Tibial nerve (tissue), 4 donors: ENCODE results near the gene ASTN1. TPM values are rescaled to one million over a fixed set of nuclear protein-coding genes. Genes with fewer than 3 reads are reported as not detected.

ENCODE experiments used
- DNase-seq, 2 donors: peaks; one replicate each; pipeline ENCODE4 v3.0.0-alpha.2; 2019; ENCODE audit warnings: low spot score in 2 of 2
- H3K27ac ChIP-seq, 4 donors: fragments of 200-600 bp; sonication (generic) in 3 of 4; one replicate each; pipeline ENCODE4 v1.5.1; 2017 to 2019; ENCODE audit warnings: mild to moderate bottlenecking in 1 of 4
- H3K27me3 ChIP-seq, 2 donors: fragments of 200-600 bp; sonication (generic) in 1 of 2; one replicate each; pipeline versions ENCODE4 v1.5.1 to v1.6.0; 2017 to 2019
- H3K36me3 ChIP-seq, 3 donors: fragments of 200-600 bp; sonication (generic); one replicate each; pipeline ENCODE4 v1.5.1; 2018 to 2019
- H3K4me1 ChIP-seq, 4 donors: fragments of 200-600 bp; sonication (generic) in 3 of 4; one replicate each; pipeline ENCODE4 v1.5.1; 2017 to 2019
- H3K4me3 ChIP-seq, 4 donors: fragments of 200-600 bp; sonication (generic) in 3 of 4; one replicate each; pipeline ENCODE4 v1.5.1; 2017 to 2019; ENCODE audit warnings: mild to moderate bottlenecking in 1 of 4, moderate library complexity in 1 of 4
- H3K9me3 ChIP-seq, 4 donors: fragments of 200-600 bp; sonication (generic) in 3 of 4; one replicate each; pipeline ENCODE4 v1.5.1; 2017 to 2019
- EP300 ChIP-seq, 2 donors: sonication (generic); formaldehyde crosslinking; IDR thresholded peaks; one replicate each; pipeline ENCODE4 v1.6.1; 2017; ENCODE audit warnings: antibody characterized with exemption in 2 of 2, mild to moderate bottlenecking in 1 of 2
- POLR2A ChIP-seq, 2 donors: fragments of 450-650 bp; IDR thresholded peaks; one replicate each; pipeline ENCODE4 v1.6.1; 2017; ENCODE audit warnings: antibody characterized with exemption in 2 of 2, mild to moderate bottlenecking in 2 of 2, moderate library complexity in 2 of 2
- WGBS, 2 donors: methylation state at CpG; one replicate each; pipeline ENCODE4 v1.1.5; 2018; 5-methylcytosine and 5-hydroxymethylcytosine counted together
- total RNA-seq, 4 donors: library from RNA; depleted of rRNA; stranded (reverse); fragments of >200 nt; gene quantifications; one replicate each; pipeline ENCODE4 v1.1.0, GENCODE V29; 2016
- TF ChIP-seq, protein P1 (sequence below), 5 experiments: fragments of 200-600 bp in 3 of 5; fragments of 450-650 bp in 2 of 5; sonication (generic) in 3 of 5; IDR thresholded peaks; one replicate each; pipeline ENCODE4 v1.5.1; 2016 to 2019; ENCODE audit warnings: antibody characterized with exemption in 5 of 5, mild to moderate bottlenecking in 3 of 5, moderate library complexity in 2 of 5

ASTN1 gene
- total RNA-seq, 4 donors from 2014 or later = 0.30 to 0.63 TPM; not detected in 2

GRCh38 chr1:176897350-176898236 lies 266.9 kb downstream of the ASTN1 start:
- Histone ChIP-seq H3K27ac (no peak overlapping the region), H3K4me3 (peak overlapping the region in 1 of 4 donors; percentile 5), H3K27me3 (peaks cover 0 to 31% of the 10 kb centered on the region in 2 donors), H3K4me1 (peaks cover 0 to 9% (median 0%) of the 10 kb centered on the region in 4 donors), H3K9me3 (no peaks in the 10 kb centered on the region), H3K36me3 (no peaks in the 10 kb centered on the region)
- WGBS, 2 donors = 3 to 6% methylated on average over 25 of the region's 25 CpGs
- DNase-seq = peak; percentile 40 to 70
- no peak for TF ChIP-seq EP300 (IDR thresholded peaks at IDR 0.05)
- TF ChIP-seq, protein P1, sequence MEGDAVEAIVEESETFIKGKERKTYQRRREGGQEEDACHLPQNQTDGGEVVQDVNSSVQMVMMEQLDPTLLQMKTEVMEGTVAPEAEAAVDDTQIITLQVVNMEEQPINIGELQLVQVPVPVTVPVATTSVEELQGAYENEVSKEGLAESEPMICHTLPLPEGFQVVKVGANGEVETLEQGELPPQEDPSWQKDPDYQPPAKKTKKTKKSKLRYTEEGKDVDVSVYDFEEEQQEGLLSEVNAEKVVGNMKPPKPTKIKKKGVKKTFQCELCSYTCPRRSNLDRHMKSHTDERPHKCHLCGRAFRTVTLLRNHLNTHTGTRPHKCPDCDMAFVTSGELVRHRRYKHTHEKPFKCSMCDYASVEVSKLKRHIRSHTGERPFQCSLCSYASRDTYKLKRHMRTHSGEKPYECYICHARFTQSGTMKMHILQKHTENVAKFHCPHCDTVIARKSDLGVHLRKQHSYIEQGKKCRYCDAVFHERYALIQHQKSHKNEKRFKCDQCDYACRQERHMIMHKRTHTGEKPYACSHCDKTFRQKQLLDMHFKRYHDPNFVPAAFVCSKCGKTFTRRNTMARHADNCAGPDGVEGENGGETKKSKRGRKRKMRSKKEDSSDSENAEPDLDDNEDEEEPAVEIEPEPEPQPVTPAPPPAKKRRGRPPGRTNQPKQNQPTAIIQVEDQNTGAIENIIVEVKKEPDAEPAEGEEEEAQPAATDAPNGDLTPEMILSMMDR (IDR thresholded peaks at IDR 0.05) = peak; percentile 53 to 80 (median 67)

DNA sequence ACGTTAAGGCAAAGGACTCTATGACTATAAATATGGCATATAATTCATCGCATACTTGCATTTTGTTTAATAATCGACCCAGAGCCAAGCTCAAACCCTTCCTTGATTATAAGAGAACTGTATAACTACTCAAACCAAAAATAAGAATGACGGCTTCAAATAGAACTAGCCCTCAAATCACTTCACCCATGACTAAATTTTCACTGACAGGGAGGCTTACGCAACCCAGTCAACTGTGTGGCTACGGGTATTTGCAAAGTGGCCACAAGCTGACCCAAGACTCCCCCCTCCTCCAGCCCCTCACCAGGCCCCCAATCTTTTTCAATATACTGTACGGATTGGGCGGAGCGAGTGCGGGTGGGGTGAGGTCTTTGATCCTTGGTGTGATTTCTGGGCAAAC lies 268.3 kb downstream of the ASTN1 start:
- H3K9me3 ChIP-seq = no peaks in the 10 kb centered on the region
- no peak overlapping the region for H3K4me3 ChIP-seq
- no peak for TF ChIP-seq POLR2A (IDR thresholded peaks at IDR 0.05)
- TF ChIP-seq EP300 (IDR thresholded peaks at IDR 0.05) = no peak
- TF ChIP-seq, protein P1 (IDR thresholded peaks at IDR 0.05) = no peak
- H3K36me3 ChIP-seq = no peaks in the 10 kb centered on the region
- no peak for DNase-seq
- peaks cover 0 to 9% (median 0%) of the 10 kb centered on the region in 4 donors for H3K4me1 ChIP-seq
- no peak overlapping the region for H3K27ac ChIP-seq
- 73 to 77% methylated on average over 10 of the region's 10 CpGs for WGBS, 2 donors
- peaks cover 0 to 18% of the 10 kb centered on the region in 2 donors for H3K27me3 ChIP-seq

GRCh38 chr1:176894450-176894849 lies 270.1 kb downstream of the ASTN1 start:
- H3K27me3 ChIP-seq = peaks cover 0 to 12% of the 10 kb centered on the region in 2 donors

GRCh38 chr1:176893625-176894352 lies 270.7 kb downstream of the ASTN1 start:
- DNase-seq = no peak
- Histone ChIP-seq H3K36me3 (no peaks in the 10 kb centered on the region), H3K27ac (no peak overlapping the region), H3K9me3 (no peaks in the 10 kb centered on the region), H3K27me3 (peaks cover 0 to 12% of the 10 kb centered on the region in 2 donors), H3K4me3 (no peak overlapping the region), H3K4me1 (peaks cover 0 to 9% (median 0%) of the 10 kb centered on the region in 4 donors)
- 74 to 78% methylated on average over 7 of the region's 7 CpGs for WGBS, 2 donors
- TF ChIP-seq, protein P1 (IDR thresholded peaks at IDR 0.05) = no peak
- TF ChIP-seq POLR2A (IDR thresholded peaks at IDR 0.05) = no peak
- TF ChIP-seq EP300 (IDR thresholded peaks at IDR 0.05) = no peak

More at GRCh38 chr1:176894450-176894849, 270.1 kb downstream of the ASTN1 start:
- DNase-seq = no peak
- no peaks in the 10 kb centered on the region for H3K9me3 ChIP-seq
- no peak overlapping the region for H3K4me3 ChIP-seq
- H3K27ac ChIP-seq = no peak overlapping the region
- no peaks in the 10 kb centered on the region for H3K36me3 ChIP-seq
- 84 to 94% methylated on average over 8 of the region's 8 CpGs for WGBS, 2 donors
- TF ChIP-seq, protein P1 (IDR thresholded peaks at IDR 0.05) = no peak
- TF ChIP-seq POLR2A (IDR thresholded peaks at IDR 0.05) (no peak), EP300 (IDR thresholded peaks at IDR 0.05) (no peak)
- peaks cover 0 to 9% (median 0%) of the 10 kb centered on the region in 4 donors for H3K4me1 ChIP-seq
